HL-60/S4 (cell line): ENCODE data around the gene KCNMA1.
"Not testable (repeated sequence)": the region's sequence is repeated elsewhere in the genome, so short reads cannot be mapped to it uniquely, and the experiment has no call there.

Experiments used
- in situ Hi-C: fragments of 300-500 bp; cut with MboI; formaldehyde crosslinking; loops from 2 replicates; pipeline ENCODE4 v1.14.3; 2022; ENCODE audit warnings: low sequenced_read_pairs

The KCNMA1 gene

DNA sequence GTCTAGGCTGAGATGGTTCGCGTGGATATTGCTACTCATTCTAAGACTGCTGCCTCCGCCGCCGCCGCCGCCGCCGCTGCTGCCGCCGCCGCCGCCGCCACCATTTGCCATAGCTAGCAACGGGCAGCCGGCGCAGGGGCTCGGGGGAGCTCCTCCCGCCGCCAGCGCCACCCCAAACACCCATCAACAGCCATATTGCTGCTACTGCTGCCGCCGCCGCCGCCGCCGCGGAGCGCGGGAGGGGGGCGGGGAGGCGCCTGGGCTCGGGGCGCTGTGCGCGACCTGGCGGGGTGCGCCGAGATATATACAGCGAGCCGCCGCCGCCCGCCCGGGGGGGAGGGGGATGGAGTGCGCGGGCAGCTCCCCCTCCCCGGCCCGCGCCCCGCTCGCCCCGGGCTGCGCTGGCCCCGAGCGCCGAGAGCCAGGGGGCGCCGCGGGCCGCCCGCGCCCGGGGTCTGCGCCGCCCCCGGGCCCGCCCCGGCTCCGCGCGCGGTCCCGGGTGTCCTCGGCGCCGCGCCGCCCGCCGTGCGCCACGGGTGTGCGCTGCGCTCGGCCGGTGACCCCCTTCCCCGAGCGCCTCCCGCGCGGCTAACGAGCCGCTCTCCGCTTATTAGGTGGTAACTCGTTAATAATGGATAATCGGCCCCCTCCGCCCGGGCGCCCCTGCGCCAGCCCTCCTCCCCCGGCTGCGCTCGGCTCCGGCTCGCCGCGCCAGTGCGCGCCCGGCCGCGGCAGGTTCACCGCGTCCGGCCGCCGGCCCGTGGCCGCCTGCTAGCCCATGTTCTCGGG lies at the start of gene KCNMA1:
Gene KCNMA1 (minus strand): TSS at position 277 of the 789 bp plus-strand sequence.
- in situ Hi-C loops = loop anchor here (25.0 kb wide), 1 partner anchor 250 kb away; no protein-coding TSS in a partner anchor

DNA sequence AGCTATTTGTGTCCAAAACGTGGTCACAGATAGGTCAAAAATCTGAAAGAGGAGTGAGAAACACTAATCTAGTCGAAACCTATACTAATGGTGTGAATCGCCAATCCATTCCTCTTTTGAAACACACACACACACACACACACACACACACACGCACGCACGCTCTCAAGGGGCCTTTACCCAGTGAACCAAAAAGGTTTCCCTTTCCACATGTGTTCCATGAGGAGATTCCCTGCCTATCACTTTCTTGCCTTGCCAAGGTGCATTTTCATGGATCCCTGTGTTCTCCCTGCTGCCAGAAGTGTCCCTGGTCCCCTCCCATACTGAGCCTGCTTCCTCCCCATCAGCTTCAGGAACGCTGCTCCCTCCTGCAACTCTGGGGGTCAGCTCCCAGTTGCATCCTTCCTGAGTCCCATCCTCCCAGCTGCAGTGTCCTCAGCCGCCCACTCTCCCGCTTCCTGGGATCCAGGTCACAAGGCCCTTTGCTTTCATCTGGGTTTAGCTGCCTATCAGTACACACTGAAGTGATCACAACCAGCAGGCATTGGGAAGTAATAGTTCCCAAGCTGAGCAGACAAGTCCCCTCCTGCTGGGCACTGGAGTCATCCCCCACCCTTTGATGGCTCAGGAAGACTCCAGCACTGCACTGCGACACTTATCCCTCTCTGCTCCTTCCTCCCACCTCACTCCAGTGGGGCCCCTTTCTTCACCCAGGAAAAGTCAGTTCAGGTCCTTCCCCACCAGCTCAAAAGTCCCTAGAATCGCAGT lies 49.2 kb upstream of the KCNMA1 start:
- in situ Hi-C loops = no loop called here

DNA sequence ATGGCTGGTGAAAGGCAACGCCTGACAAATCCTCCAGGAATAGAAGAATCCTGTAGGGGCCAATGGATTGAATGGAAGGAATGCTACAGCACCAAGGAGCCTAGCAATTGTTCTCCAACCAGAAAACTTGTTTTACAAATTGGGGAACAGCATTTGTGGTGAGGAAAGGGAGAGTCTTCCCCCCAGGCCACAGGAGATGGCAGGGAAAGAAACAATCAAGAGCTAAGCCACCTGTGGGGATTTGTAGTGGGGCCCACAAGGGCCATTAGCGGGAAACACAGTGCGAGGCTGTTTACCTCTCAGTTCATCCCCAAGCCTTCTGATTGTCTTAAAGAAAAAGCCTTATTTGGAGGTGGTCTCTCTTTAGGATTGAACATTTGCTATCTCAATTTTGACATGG lies 48.5 kb upstream of the KCNMA1 start:
- in situ Hi-C loops = no loop called here

DNA sequence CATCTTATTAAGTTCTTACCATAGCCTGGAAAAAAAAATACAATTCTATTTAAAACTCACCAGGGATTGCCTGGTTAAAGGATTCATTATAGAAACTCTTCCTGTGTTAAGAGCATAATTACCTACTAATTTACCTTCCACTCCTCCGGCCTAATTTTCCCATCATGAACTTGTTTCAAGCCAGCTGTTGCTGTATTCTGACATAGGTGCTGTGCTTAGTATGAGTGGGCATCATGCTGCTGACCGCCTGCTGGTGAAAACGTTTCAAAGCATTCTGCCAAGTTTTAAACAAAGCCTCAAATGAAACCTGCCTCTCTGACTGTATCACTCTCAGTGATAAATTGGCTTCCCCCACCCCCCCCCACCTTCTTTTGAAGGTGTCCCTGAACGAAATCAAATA lies 47.8 kb upstream of the KCNMA1 start:
- in situ Hi-C loops = no loop called here

GRCh38 chr10:77683088-77683432 lies 45.5 kb upstream of the KCNMA1 start:
- in situ Hi-C loops = not testable (repeated sequence)

DNA sequence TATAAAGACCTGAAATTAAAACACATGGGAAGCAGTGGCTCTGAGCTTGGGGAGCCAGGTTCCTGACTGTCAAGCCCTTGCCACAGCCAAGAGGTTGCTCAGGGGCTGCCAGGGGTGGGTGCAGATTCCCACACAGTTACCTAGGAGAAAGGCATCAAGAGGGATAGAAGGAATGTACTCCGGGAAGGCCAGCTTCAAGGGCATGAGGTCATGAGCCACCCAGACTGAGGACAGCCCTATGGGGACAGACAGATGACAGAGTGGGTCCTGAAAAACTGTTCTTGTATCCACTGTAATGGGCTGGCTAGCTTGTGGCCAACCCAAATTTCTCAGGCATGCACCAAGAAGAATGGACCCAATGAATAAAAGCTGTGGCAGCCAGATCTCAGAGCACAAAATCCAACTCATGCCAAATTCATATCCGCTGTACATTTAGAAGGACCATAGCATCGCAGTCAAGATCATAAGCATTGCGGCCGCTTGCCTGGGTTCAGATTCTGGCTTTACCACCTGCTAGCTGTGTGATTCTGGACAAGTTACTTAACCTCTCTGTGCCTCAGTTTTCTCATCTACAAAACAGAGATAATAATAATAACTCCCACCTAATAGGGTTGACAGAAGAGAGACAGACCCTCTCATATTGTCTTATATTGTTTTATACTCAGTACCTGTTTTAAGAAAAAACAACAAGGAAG lies 44.9 kb upstream of the KCNMA1 start:
- in situ Hi-C loops = no loop called here

GRCh38 chr10:77681839-77682238 lies 44.2 kb upstream of the KCNMA1 start:
- in situ Hi-C loops = no loop called here

DNA sequence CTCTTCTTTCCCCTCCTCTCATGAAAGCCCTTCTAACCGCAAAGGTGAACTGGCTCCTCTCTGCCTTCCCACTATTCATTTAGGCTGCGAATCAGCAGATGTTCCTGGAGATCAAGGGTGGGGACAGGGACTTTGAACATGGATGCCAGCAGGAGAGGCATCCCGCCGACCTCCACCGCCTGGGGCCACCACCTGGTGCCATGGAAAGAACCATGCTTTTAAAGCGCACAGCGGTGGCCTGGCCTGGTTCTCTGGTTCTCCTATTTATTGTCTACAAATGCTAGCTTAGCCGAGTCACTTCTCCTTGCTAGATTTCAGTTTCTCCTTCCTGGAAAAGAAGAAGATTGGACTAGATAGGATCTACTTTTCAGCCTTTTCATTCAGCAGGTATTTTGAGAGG lies 43.2 kb upstream of the KCNMA1 start:
- in situ Hi-C loops = no loop called here

- in situ Hi-C loops = no loop called here
Observed at GRCh38 chr10:77680065-77680464, 42.5 kb upstream of the KCNMA1 start.

- in situ Hi-C loops = no loop called here
Observed at GRCh38 chr10:77679217-77679616, 41.6 kb upstream of the KCNMA1 start.

GRCh38 chr10:77678146-77678545 lies 40.5 kb upstream of the KCNMA1 start:
- in situ Hi-C loops = no loop called here

GRCh38 chr10:77675347-77675746 lies 37.7 kb upstream of the KCNMA1 start:
- in situ Hi-C loops = no loop called here

GRCh38 chr10:77673515-77674140 lies 36.0 kb upstream of the KCNMA1 start:
- in situ Hi-C loops = no loop called here

GRCh38 chr10:77673101-77673500 lies 35.5 kb upstream of the KCNMA1 start:
- in situ Hi-C loops = no loop called here

GRCh38 chr10:77671594-77672252 lies 34.1 kb upstream of the KCNMA1 start:
- in situ Hi-C loops = no loop called here

- in situ Hi-C loops = no loop called here
Observed at GRCh38 chr10:77670817-77671443, 33.3 kb upstream of the KCNMA1 start.

- in situ Hi-C loops = no loop called here
Observed at GRCh38 chr10:77669892-77670291, 32.3 kb upstream of the KCNMA1 start.

GRCh38 chr10:77667426-77668324 lies 30.1 kb upstream of the KCNMA1 start:
- in situ Hi-C loops = no loop called here

- in situ Hi-C loops = no loop called here
Observed at GRCh38 chr10:77666821-77667220, 29.2 kb upstream of the KCNMA1 start.
